ENCODE measurements around the gene BEGAIN. TPM values are rescaled to one million over a fixed set of nuclear protein-coding genes. Genes with fewer than 3 reads are reported as not detected.

The BEGAIN gene
- total RNA-seq, 4 donors from 2014 or later, result 2.6 to 16.5 (median 4.4) TPM; not detected in 1

DNA sequence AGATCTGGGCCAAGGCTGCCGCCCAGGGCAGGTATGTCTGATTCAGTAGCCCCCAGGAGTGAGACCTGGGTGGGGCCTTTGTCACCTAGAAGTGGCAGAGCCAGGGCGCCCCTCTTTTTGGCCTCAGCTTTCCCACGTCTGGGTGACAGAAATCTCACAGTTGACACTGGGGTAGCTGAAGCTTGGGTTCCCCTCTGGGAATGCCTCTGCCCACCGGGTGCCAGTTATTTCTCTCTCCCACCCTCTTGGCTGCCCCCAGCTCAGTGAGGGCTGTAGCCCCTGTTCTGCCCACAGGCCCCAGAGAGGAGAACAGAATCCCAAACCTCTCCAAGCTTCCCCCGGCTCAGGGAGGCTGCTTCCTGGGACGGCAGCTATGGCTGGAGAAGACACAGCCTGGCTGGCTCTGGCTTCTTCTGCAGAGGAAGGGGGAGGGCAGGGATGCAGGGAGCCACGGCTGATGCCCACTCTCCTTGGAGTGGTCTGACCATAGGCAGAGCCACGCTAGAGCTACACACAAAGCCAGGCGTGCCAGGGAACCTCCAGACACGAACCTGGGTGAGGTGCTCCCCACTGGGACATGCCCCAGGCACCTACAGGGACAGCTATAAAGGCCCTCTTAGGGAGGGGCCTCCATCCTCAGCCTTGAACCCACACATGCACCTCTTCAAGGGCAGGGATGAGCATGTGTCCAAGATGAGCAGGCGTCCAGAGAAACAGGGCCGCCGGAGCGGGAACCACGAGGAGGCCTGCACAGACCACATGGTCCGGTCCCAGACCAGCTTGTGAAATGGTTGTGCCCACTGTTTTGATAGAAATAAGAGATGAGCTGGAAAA lies 51.7 kb downstream of the BEGAIN start:
- H3K27ac ChIP-seq, result peak overlapping the region in 1 of 2 donors; percentile 66
- peaks cover 0 to 4% of the 10 kb centered on the region in 2 donors for H3K4me1 ChIP-seq
- DNase-seq, result peak; percentile 12 to 13
- no peaks in the 10 kb centered on the region for H3K27me3 ChIP-seq
- intact Hi-C loops (cut with DNase I; ENCODE audit: low total_unique reads), result no loop called here
- TF ChIP-seq, protein P1, sequence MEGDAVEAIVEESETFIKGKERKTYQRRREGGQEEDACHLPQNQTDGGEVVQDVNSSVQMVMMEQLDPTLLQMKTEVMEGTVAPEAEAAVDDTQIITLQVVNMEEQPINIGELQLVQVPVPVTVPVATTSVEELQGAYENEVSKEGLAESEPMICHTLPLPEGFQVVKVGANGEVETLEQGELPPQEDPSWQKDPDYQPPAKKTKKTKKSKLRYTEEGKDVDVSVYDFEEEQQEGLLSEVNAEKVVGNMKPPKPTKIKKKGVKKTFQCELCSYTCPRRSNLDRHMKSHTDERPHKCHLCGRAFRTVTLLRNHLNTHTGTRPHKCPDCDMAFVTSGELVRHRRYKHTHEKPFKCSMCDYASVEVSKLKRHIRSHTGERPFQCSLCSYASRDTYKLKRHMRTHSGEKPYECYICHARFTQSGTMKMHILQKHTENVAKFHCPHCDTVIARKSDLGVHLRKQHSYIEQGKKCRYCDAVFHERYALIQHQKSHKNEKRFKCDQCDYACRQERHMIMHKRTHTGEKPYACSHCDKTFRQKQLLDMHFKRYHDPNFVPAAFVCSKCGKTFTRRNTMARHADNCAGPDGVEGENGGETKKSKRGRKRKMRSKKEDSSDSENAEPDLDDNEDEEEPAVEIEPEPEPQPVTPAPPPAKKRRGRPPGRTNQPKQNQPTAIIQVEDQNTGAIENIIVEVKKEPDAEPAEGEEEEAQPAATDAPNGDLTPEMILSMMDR (IDR thresholded peaks at IDR 0.05), result no peak
- TF ChIP-seq POLR2A (IDR thresholded peaks at IDR 0.05), result no peak
- H3K36me3 ChIP-seq, result no peaks in the 10 kb centered on the region
- no peak overlapping the region for H3K4me3 ChIP-seq
- no peaks in the 10 kb centered on the region for H3K9me3 ChIP-seq

DNA sequence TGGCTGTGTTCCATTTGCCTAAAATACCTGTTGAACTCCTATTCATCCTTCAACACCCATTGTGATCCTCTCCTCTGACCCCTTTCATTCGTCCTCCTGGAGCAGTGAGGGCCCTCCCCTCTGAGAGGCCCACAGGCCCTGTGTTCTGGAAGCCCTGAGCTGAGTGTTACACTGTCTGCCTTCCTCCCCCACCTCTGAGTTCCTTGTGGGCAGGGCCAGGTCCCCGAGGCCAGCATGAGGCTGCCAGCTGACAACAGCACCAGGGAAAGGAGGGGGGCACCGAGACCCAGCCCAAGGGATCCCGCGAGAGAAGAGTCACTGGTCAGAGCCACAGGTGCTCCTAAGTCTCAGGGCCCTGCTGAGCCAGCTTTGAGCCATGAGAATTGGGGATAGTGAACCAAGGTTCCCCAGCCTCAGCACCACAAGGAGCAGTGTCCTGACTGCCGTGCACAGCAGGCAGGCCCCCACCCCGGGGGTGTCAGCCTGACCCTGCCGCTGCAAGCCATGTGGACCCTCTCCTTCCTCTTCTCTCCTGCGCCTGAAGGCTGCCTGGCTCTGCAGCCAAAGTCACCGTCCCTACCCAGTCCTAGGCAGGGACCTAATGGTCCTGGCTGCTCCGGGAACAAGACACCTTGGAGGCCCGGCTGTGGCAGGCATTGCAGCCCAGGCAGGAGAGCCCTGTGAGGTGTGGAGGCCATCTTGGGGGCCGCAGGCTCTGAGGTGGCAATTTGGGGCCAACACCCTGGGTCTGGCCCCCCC lies 52.5 kb downstream of the BEGAIN start:
- Histone ChIP-seq H3K27ac (peak overlapping the region in 1 of 2 donors; percentile 66), H3K36me3 (no peaks in the 10 kb centered on the region), H3K4me1 (peaks cover 0 to 4% of the 10 kb centered on the region in 2 donors), H3K27me3 (no peaks in the 10 kb centered on the region), H3K9me3 (no peaks in the 10 kb centered on the region), H3K4me3 (no peak overlapping the region)
- intact Hi-C loops (cut with DNase I; ENCODE audit: low total_unique reads), result no loop called here
- no peak for TF ChIP-seq POLR2A (IDR thresholded peaks at IDR 0.05)
- peak; percentile 27 to 34 for DNase-seq

DNA sequence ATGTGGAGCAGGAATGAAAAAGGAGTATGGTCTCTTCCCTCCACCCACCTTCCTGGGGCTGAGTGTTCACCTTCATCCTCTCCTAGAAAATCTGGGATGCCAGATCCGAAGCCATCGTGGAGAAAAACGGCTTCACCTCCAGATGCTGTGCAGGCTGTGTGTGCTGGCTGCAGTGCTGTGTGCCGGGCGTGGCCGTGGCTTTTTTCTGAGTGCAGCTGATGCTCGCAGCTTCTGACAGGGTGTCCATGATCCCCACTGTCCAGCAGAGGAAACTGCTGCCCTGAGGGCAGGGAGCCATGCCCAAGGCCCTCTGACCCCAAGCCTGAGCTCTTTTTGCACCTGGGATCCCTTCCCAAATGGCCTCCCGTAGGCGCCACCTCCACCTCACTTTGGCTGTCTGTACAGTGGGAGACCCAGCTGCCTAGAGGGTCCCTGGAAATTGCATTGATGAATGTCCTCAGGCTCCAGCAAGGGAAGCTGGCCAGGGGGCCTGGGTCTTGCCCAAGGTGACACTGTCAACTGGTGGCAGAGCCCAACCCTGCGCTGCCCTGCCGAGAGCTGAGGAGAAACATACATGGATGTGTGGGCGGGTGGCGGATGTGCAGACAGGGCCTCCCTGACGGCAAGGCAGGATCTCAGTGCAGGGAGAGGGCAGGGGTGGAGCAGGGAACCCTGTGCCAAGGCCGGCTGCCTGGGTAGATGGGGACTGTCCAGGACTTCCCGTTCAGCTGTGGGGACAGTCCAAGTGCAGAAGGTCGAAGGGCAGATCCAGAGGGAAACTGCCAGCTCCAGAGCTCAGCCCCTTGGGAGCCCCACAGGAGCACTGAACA lies 53.3 kb downstream of the BEGAIN start:
- peaks cover 0 to 4% of the 10 kb centered on the region in 2 donors for H3K4me1 ChIP-seq
- peak; percentile 31 to 41 for DNase-seq
- intact Hi-C loops (cut with DNase I; ENCODE audit: low total_unique reads), result no loop called here
- no peak overlapping the region for H3K4me3 ChIP-seq
- TF ChIP-seq, protein P1 (IDR thresholded peaks at IDR 0.05), result no peak
- no peak for TF ChIP-seq POLR2A (IDR thresholded peaks at IDR 0.05)
- H3K36me3 ChIP-seq, result no peaks in the 10 kb centered on the region
- H3K27me3 ChIP-seq, result no peaks in the 10 kb centered on the region
- peak overlapping the region in 1 of 2 donors; percentile 66 for H3K27ac ChIP-seq
- no peaks in the 10 kb centered on the region for H3K9me3 ChIP-seq

DNA sequence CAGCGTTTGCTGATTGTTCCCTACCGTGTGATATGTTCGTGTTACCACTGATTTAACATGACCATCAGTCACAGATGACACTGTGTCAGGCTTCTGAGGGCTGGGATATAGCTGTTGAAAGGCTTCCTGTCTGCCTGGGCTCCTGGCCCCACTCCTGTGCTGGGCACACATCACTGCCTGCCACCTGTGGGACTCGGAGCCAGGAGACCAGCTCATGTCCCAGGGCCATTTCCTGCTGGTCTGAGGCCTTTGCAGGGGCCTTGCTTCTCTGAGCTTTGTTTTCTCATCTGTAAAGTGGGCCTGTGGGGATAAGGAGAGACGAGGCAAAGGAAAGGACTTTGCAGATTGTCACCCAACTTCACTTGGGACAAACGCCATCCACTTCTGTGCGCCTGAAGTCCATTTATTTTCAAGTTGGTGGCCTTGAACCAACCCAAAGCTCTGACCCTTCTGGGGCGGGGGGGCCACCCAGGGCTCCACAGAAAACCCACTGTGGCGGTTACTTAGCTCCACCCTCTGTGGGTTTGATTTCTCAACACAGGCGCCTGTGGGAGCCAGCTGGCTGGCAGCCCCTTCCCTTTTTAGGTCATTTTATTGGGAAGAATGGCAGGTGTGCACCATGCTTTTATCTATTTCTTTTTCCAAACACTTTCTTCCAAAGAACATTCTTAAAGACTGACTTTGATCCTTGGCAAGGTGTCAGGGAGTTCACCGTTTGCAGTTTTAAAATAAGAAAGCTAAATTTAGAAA lies 54.1 kb downstream of the BEGAIN start:
- no peak for TF ChIP-seq POLR2A (IDR thresholded peaks at IDR 0.05)
- TF ChIP-seq, protein P1 (IDR thresholded peaks at IDR 0.05), result no peak
- intact Hi-C loops (cut with DNase I; ENCODE audit: low total_unique reads), result no loop called here
- Histone ChIP-seq H3K36me3 (no peaks in the 10 kb centered on the region), H3K4me1 (peaks cover 0 to 4% of the 10 kb centered on the region in 2 donors), H3K9me3 (no peaks in the 10 kb centered on the region), H3K27me3 (no peaks in the 10 kb centered on the region), H3K4me3 (no peak overlapping the region), H3K27ac (peak overlapping the region in 1 of 2 donors; percentile 78)
- DNase-seq, result peak; percentile 73 to 80
